Neural cell (in vitro differentiated cells): ENCODE measurements around the gene BORA. TPM values are rescaled to one million over a fixed set of nuclear protein-coding genes. Genes with fewer than 3 reads are reported as not detected.
"Not testable (repeated sequence)": the region's sequence is repeated elsewhere in the genome, so short reads cannot be mapped to it uniquely, and the experiment has no call there.

Source experiments
- H2AFZ ChIP-seq: fragments of 200-600, 300-800 bp; sonication (generic), shearing (Covaris generic); 2 replicates; pipeline ENCODE4 v1.6.0; 2014; ENCODE audit warnings: low read depth, mild to moderate bottlenecking, antibody characterized with exemption, low read length, moderate library complexity
- H3F3A ChIP-seq: fragments of 200-600 bp; shearing (Covaris generic); 2 replicates; pipeline ENCODE4 v1.6.1; 2016; ENCODE audit warnings: mild to moderate bottlenecking, moderate library complexity, mixed read lengths, antibody characterized with exemption, low read length; ENCODE audit not compliant: insufficient read depth, poor library complexity, severe bottlenecking
- H3K27ac ChIP-seq: fragments of 200-600, 300-800 bp; sonication (generic), shearing (Covaris generic); 2 replicates; pipeline ENCODE4 v1.5.1; 2014; ENCODE audit warnings: mild to moderate bottlenecking, low read length, moderate library complexity
- H3K27me3 ChIP-seq: fragments of 300-800, 200-600 bp; sonication (generic), shearing (Covaris generic); 2 replicates; pipeline ENCODE4 v1.6.0; 2014; ENCODE audit warnings: mild to moderate bottlenecking, low read depth, low read length, moderate library complexity; ENCODE audit not compliant: insufficient read depth
- H3K36me3 ChIP-seq: fragments of 300-800, 200-600 bp; sonication (generic), shearing (Covaris generic); 2 replicates; pipeline ENCODE4 v1.5.1; 2014; ENCODE audit warnings: mild to moderate bottlenecking, antibody characterized with exemption, low read length, moderate library complexity; ENCODE audit not compliant: insufficient read depth
- H3K4me2 ChIP-seq: fragments of 300-800, 200-600 bp; sonication (generic), shearing (Covaris generic); 2 replicates; pipeline ENCODE4 v1.6.0; 2014; ENCODE audit warnings: mild to moderate bottlenecking, low read length
- H3K4me3 ChIP-seq: fragments of 300-800, 200-600 bp; sonication (generic), shearing (Covaris generic); 2 replicates; pipeline ENCODE4 v1.5.1; 2014; ENCODE audit warnings: mild to moderate bottlenecking, low read length, moderate library complexity
- H3K79me2 ChIP-seq: fragments of 200-600 bp; shearing (Covaris generic); replicated peaks from 2 replicates; pipeline ENCODE4 v1.6.0; 2014; ENCODE audit warnings: mild to moderate bottlenecking, low read length, moderate library complexity; ENCODE audit not compliant: insufficient read depth
- H3K9ac ChIP-seq: fragments of 300-800, 200-600 bp; sonication (generic), shearing (Covaris generic); 2 replicates; pipeline ENCODE4 v1.6.1; 2016; ENCODE audit warnings: mild to moderate bottlenecking, low read length, mixed read lengths
- H3K9me2 ChIP-seq: fragments of 200-600 bp; shearing (Covaris generic); 2 replicates; pipeline ENCODE4 v1.6.1; 2016; ENCODE audit warnings: mild to moderate bottlenecking, low read length, mixed read lengths; ENCODE audit not compliant: insufficient read depth
- H3K9me3 ChIP-seq: fragments of 200-600, 300-800 bp; sonication (generic), shearing (Covaris generic); 2 replicates; pipeline ENCODE4 v1.6.1; 2016; ENCODE audit warnings: mild to moderate bottlenecking, mixed run types, low read length, moderate library complexity, mixed read lengths
- H4K20me1 ChIP-seq: fragments of 200-600 bp; shearing (Covaris generic); 2 replicates; pipeline ENCODE4 v1.6.1; 2016; ENCODE audit warnings: mild to moderate bottlenecking, mixed run types; ENCODE audit not compliant: insufficient read depth
- EP300 ChIP-seq: fragments of 450-650 bp; conservative IDR thresholded peaks from 2 replicates; pipeline ENCODE4 v1.6.1; 2014; ENCODE audit warnings: antibody characterized with exemption, mild to moderate bottlenecking, moderate library complexity; ENCODE audit not compliant: poor library complexity, severe bottlenecking
- EZH2 ChIP-seq: fragments of 200-600, 300-800 bp; shearing (Covaris generic), sonication (generic); IDR thresholded peaks from 2 replicates; pipeline ENCODE4 v1.6.1; 2014; ENCODE audit warnings: antibody characterized with exemption, low read length, borderline replicate concordance, mild to moderate bottlenecking; ENCODE audit not compliant: insufficient read depth, poor library complexity, severe bottlenecking
- MXI1 ChIP-seq: fragments of 450-650 bp; conservative IDR thresholded peaks from 2 replicates; pipeline ENCODE4 v1.6.1; 2014; ENCODE audit warnings: antibody characterized with exemption, mild to moderate bottlenecking; ENCODE audit not compliant: poor library complexity, severe bottlenecking
- POLR2AphosphoS5 ChIP-seq: IDR thresholded peaks from 2 replicates; pipeline ENCODE4 v1.6.1; 2012
- RAD21 ChIP-seq: fragments of 450-650 bp; conservative IDR thresholded peaks from 2 replicates; pipeline ENCODE4 v1.6.1; 2014; ENCODE audit warnings: antibody characterized with exemption, mild to moderate bottlenecking, moderate library complexity
- REST ChIP-seq: IDR thresholded peaks from 2 replicates; pipeline ENCODE4 v1.6.1; 2012; ENCODE audit warnings: borderline replicate concordance
- SMC3 ChIP-seq: fragments of 450-650 bp; conservative IDR thresholded peaks from 2 replicates; pipeline ENCODE4 v1.6.1; 2014; ENCODE audit warnings: antibody characterized with exemption, mild to moderate bottlenecking, moderate library complexity; ENCODE audit not compliant: poor library complexity
- TAF1 ChIP-seq: IDR thresholded peaks from 2 replicates; pipeline ENCODE4 v1.6.1; 2012; ENCODE audit warnings: low read depth
- polyA plus RNA-seq: library from polyadenylated mRNA; depleted of rRNA; stranded (reverse); fragments of >200 nt; gene quantifications from 2 replicates; pipeline ENCODE4 v1.2.3, GENCODE V29; 2014
- TF ChIP-seq, protein P1 (sequence below): fragments of 450-650 bp; IDR thresholded peaks from 2 replicates; pipeline ENCODE4 v1.5.1; 2014; ENCODE audit warnings: antibody characterized with exemption, mild to moderate bottlenecking, moderate library complexity; ENCODE audit not compliant: poor library complexity, severe bottlenecking

Gene BORA
- polyA plus RNA-seq, 1 donor from 2014 or later: 3.7 TPM

DNA sequence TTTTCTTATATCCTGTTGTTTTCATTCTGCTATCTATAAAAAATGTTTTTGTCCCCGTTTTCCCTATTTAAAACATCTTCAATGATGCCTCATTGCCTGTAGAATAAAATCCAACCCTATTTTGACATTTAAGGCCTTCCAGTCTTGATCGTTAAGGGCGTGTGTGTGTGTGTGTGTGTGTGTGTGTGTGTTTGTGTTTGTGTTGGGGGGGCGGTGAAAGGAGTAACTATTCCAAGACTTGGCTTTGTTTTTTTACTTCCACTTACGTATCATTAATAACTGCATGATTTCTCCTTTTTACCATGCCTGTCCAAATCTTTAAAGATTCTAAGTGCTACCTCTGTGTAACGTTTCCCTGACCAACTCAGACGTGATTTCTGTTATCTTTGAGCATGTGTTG is 55.0 kb downstream of the BORA start:
- Histone ChIP-seq H3K36me3 (peaks cover 9% of the 10 kb centered on the region), H4K20me1 (no peaks in the 10 kb centered on the region), H3K4me2 (peak overlapping the region; percentile 85), H2AFZ (peak overlapping the region; percentile 90), H3K4me3 (peak overlapping the region; percentile 92), H3K27ac (peak overlapping the region; percentile 86), H3F3A (peaks cover 5% of the 10 kb centered on the region), H3K9ac (peak overlapping the region; percentile 85), H3K9me2 (no peaks in the 10 kb centered on the region), H3K79me2 (peaks cover 84% of the 10 kb centered on the region), H3K9me3 (no peaks in the 10 kb centered on the region), H3K27me3 (no peaks in the 10 kb centered on the region)
- TF ChIP-seq EZH2 (no peak), POLR2AphosphoS5 (no peak), MXI1 (no peak), EP300 (no peak), REST (no peak), SMC3 (no peak), TAF1 (no peak), RAD21 (no peak)
- TF ChIP-seq, protein P1, sequence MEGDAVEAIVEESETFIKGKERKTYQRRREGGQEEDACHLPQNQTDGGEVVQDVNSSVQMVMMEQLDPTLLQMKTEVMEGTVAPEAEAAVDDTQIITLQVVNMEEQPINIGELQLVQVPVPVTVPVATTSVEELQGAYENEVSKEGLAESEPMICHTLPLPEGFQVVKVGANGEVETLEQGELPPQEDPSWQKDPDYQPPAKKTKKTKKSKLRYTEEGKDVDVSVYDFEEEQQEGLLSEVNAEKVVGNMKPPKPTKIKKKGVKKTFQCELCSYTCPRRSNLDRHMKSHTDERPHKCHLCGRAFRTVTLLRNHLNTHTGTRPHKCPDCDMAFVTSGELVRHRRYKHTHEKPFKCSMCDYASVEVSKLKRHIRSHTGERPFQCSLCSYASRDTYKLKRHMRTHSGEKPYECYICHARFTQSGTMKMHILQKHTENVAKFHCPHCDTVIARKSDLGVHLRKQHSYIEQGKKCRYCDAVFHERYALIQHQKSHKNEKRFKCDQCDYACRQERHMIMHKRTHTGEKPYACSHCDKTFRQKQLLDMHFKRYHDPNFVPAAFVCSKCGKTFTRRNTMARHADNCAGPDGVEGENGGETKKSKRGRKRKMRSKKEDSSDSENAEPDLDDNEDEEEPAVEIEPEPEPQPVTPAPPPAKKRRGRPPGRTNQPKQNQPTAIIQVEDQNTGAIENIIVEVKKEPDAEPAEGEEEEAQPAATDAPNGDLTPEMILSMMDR: no peak

DNA sequence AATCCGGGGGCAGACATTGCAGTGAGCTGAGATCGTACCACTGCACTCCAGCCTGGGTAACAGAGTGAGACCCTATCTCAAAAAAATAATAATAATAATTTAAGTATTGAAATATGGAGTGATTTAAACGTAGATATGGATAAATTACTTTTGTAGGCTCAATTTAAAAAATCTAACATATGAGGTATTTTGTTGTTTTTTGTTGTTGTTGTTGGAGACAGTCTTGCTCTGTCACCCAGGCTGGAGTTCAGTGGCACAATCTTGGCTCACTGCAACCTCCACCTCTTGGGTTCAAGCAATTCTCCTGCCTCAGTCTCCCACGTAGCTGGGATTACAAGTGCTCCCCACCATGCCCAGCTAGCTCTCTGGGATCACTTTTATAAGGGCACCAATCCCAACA is 57.0 kb downstream of the BORA start:
- not testable (repeated sequence) for H3K27ac ChIP-seq, H3K27me3 ChIP-seq, H4K20me1 ChIP-seq, H3K36me3 ChIP-seq, H2AFZ ChIP-seq, H3K9me3 ChIP-seq, H3K4me2 ChIP-seq, H3F3A ChIP-seq, H3K9me2 ChIP-seq, H3K9ac ChIP-seq
- H3K4me3 ChIP-seq: peak overlapping the region; percentile 48
- peaks cover 82% of the 10 kb centered on the region for H3K79me2 ChIP-seq

DNA sequence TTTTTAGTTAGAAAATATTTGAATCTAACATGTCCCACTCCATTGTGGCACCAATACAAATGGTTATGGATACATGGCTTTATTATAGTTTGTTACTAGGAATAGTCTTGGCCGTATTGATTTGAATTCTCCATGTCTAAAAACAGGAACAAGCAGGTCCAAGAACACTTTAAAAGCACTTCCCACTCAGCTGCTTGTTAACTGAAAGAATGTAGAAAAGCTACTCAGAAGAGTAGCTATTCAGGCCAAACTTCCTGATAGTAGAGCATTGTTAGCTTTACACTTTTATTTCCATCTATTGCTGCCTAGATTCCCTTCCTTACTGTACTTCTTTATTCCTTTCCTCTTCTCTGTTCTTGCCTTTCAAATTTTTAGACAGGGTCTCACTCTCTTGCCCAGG is 61.1 kb downstream of the BORA start:
- TF ChIP-seq TAF1 (no peak), MXI1 (no peak)
- Histone ChIP-seq H4K20me1 (no peaks in the 10 kb centered on the region), H3F3A (no peaks in the 10 kb centered on the region), H3K9me2 (no peaks in the 10 kb centered on the region), H3K4me3 (no peak overlapping the region), H3K4me2 (no peak overlapping the region), H3K36me3 (peaks cover 20% of the 10 kb centered on the region), H2AFZ (no peak overlapping the region), H3K9me3 (no peaks in the 10 kb centered on the region), H3K27me3 (no peaks in the 10 kb centered on the region), H3K9ac (no peak overlapping the region), H3K27ac (no peak overlapping the region), H3K79me2 (peaks cover 46% of the 10 kb centered on the region)
